KMS-11 (cell line): ENCODE data around the gene DNLZ.

Source experiments
- H2AFZ ChIP-seq: fragments of 200-600 bp; sonication (generic); 2 replicates; pipeline ENCODE4 v1.6.1; 2016; ENCODE audit warnings: antibody characterized with exemption, mixed run types, low read depth
- H3K27ac ChIP-seq: fragments of 200-600 bp; sonication (generic); 2 replicates; pipeline ENCODE4 v1.6.1; 2016; ENCODE audit warnings: mild to moderate bottlenecking, mixed run types
- H3K27me3 ChIP-seq: fragments of 200-600 bp; sonication (generic); 2 replicates; pipeline ENCODE4 v1.6.1; 2017; ENCODE audit warnings: mild to moderate bottlenecking, low read depth, mixed run types, moderate library complexity; ENCODE audit not compliant: insufficient read depth
- H3K36me3 ChIP-seq: fragments of 200-600 bp; sonication (generic); 2 replicates; pipeline ENCODE4 v1.6.1; 2017; ENCODE audit warnings: mild to moderate bottlenecking, mixed run types; ENCODE audit not compliant: insufficient read depth
- H3K4me1 ChIP-seq: fragments of 200-600 bp; sonication (generic); 2 replicates; pipeline ENCODE4 v1.6.1; 2016; ENCODE audit warnings: mild to moderate bottlenecking, low read depth, mixed run types; ENCODE audit not compliant: poor library complexity, severe bottlenecking
- H3K4me2 ChIP-seq: fragments of 200-600 bp; sonication (generic); 2 replicates; pipeline ENCODE4 v1.7.0; 2016; ENCODE audit warnings: mild to moderate bottlenecking, mixed run types
- H3K4me3 ChIP-seq: fragments of 200-600 bp; sonication (generic); IDR thresholded peaks from 2 replicates; pipeline ENCODE4 v1.6.1; 2017; ENCODE audit warnings: low read depth, low read length, mixed read lengths; ENCODE audit not compliant: insufficient read depth
- H3K79me2 ChIP-seq: fragments of 200-600 bp; sonication (generic); 2 replicates; pipeline ENCODE4 v1.6.1; 2016; ENCODE audit warnings: low read depth, mixed run types; ENCODE audit not compliant: insufficient read depth
- H3K9ac ChIP-seq: fragments of 200-600 bp; sonication (generic); 2 replicates; pipeline ENCODE4 v1.6.1; 2016; ENCODE audit warnings: mild to moderate bottlenecking, mixed run types
- H4K20me1 ChIP-seq: fragments of 200-600 bp; sonication (generic); 2 replicates; pipeline ENCODE4 v1.6.1; 2016; ENCODE audit warnings: mild to moderate bottlenecking, mixed run types; ENCODE audit not compliant: insufficient read depth
- CTCF ChIP-seq: fragments of 200-600 bp; sonication (generic); conservative IDR thresholded peaks from 2 replicates; pipeline ENCODE4 v1.6.1; 2017; ENCODE audit warnings: low read depth, mild to moderate bottlenecking, antibody characterized with exemption, low read length, moderate library complexity, mixed read lengths

DNLZ gene

GRCh38 chr9:136378170-136379002 lies 14.8 kb upstream of the DNLZ start:
- Histone ChIP-seq H3K27ac (no peak overlapping the region), H4K20me1 (no peaks in the 10 kb centered on the region), H3K4me1 (no peaks in the 10 kb centered on the region), H3K9ac (no peak overlapping the region), H3K4me3 (no peak overlapping the region), H3K79me2 (no peaks in the 10 kb centered on the region), H3K4me2 (no peak overlapping the region), H3K27me3 (no peaks in the 10 kb centered on the region), H3K36me3 (no peaks in the 10 kb centered on the region), H2AFZ (no peak overlapping the region)
- no peak for TF ChIP-seq CTCF

GRCh38 chr9:136377341-136378169 lies 14.0 kb upstream of the DNLZ start:
- no peak overlapping the region for H2AFZ ChIP-seq
- H3K9ac ChIP-seq: no peak overlapping the region
- no peaks in the 10 kb centered on the region for H4K20me1 ChIP-seq
- no peaks in the 10 kb centered on the region for H3K27me3 ChIP-seq
- H3K4me2 ChIP-seq: no peak overlapping the region
- TF ChIP-seq CTCF: no peak
- no peaks in the 10 kb centered on the region for H3K4me1 ChIP-seq
- H3K79me2 ChIP-seq: no peaks in the 10 kb centered on the region
- H3K4me3 ChIP-seq: no peak overlapping the region
- no peaks in the 10 kb centered on the region for H3K36me3 ChIP-seq
- no peak overlapping the region for H3K27ac ChIP-seq

- TF ChIP-seq CTCF: no peak
- H3K36me3 ChIP-seq: no peaks in the 10 kb centered on the region
Measured at GRCh38 chr9:136376457-136376856, 12.9 kb upstream of the DNLZ start.

GRCh38 chr9:136375096-136375495 lies 11.6 kb upstream of the DNLZ start:
- Histone ChIP-seq H4K20me1 (no peaks in the 10 kb centered on the region), H3K79me2 (no peaks in the 10 kb centered on the region), H3K4me1 (no peaks in the 10 kb centered on the region), H3K4me2 (no peak overlapping the region), H3K9ac (no peak overlapping the region), H3K27ac (no peak overlapping the region), H3K36me3 (no peaks in the 10 kb centered on the region), H3K4me3 (no peak overlapping the region), H3K27me3 (no peaks in the 10 kb centered on the region), H2AFZ (no peak overlapping the region)
- TF ChIP-seq CTCF: no peak

More at GRCh38 chr9:136376457-136376856, 12.9 kb upstream of the DNLZ start:
- no peak overlapping the region for H2AFZ ChIP-seq
- H3K27ac ChIP-seq: no peak overlapping the region
- H3K4me2 ChIP-seq: no peak overlapping the region
- no peaks in the 10 kb centered on the region for H3K79me2 ChIP-seq
- H3K9ac ChIP-seq: no peak overlapping the region
- H4K20me1 ChIP-seq: no peaks in the 10 kb centered on the region
- no peaks in the 10 kb centered on the region for H3K27me3 ChIP-seq
- no peaks in the 10 kb centered on the region for H3K4me1 ChIP-seq
- no peak overlapping the region for H3K4me3 ChIP-seq
